Islet of Langerhans (tissue), 1 donor: ENCODE data around the gene ALKBH4.
"Not testable (repeated sequence)": the region's sequence is repeated elsewhere in the genome, so short reads cannot be mapped to it uniquely, and the experiment has no call there.

Source experiments
- FAIRE-seq: peaks from one replicate; lab custom pipeline; 2011; peaks lifted over from hg19 to GRCh38; lab: Jason Lieb, UNC

The ALKBH4 gene

GRCh38 chr7:102464577-102465280, at the start of gene ALKBH4, which contains the start of gene LRWD1:
TSS of gene ALKBH4 (minus strand) at chr7:102464863. CDS start at chr7:102464836, 27 bp downstream.
TSS of gene LRWD1 (plus strand) at chr7:102464984. CDS start at chr7:102465081, 97 bp downstream.
- no peak for FAIRE-seq

GRCh38 chr7:102512642-102513221, 48.1 kb upstream of the ALKBH4 start:
- FAIRE-seq, result not testable (repeated sequence)

- not testable (repeated sequence) for FAIRE-seq
Observed at GRCh38 chr7:102511860-102512522, 47.3 kb upstream of the ALKBH4 start.

- FAIRE-seq, result not testable (repeated sequence)
Observed at GRCh38 chr7:102510575-102510974, 45.9 kb upstream of the ALKBH4 start.

DNA sequence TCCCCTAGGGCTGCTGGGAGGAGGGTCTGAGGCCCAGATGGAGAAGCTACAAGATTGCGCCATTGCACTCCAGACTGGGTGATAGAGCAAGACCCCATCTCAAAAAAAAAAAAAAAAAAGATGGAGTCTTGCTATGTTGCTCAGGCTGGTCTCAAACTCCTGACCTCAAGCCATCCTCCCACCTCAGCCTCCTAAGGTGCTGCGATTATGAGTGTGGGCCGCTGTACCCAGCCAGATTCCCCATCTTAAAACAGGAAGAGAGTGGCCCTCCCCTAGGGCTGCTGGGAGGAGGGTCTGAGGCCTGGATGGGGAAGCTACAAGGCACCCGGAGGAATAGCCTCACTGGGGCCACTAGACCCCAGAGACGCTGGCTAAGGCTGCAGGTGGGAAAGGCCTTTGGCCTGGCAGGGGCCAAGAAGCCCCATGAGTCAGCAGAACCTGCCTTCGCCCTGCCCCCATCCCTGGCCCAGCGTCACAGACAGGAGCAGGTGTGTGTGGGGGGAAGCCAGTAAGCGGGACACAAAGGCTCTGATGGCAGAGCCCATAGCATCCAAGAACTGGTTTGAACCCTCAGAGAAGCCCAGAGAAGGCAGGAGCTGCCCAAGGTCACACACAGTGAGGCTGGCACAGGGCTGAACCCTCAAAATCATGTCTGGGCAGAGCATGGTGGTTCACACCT, 42.9 kb upstream of the ALKBH4 start:
- not testable (repeated sequence) for FAIRE-seq

- FAIRE-seq, result not testable (repeated sequence)
Observed at GRCh38 chr7:102505298-102506185, 40.9 kb upstream of the ALKBH4 start.

DNA sequence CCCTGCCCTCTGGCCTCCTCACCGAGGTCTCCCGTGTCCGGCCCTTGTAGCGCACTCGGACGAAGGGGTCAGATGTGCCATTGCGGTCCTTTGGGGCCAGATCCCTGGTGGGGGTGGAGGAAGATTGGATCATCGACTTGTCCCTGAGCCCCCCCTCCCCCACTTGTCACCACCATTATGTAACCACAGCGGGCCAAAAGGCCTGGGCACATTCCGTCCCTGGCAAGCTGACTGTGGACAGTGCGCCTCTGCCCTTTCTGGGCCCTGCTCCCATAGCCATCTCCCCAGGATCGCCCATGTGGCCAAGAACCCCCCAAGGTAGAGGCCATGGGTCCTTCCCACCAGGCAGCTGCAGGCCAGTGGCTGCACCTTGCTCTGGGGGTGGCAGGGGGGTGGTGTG, 38.5 kb upstream of the ALKBH4 start:
- not testable (repeated sequence) for FAIRE-seq

DNA sequence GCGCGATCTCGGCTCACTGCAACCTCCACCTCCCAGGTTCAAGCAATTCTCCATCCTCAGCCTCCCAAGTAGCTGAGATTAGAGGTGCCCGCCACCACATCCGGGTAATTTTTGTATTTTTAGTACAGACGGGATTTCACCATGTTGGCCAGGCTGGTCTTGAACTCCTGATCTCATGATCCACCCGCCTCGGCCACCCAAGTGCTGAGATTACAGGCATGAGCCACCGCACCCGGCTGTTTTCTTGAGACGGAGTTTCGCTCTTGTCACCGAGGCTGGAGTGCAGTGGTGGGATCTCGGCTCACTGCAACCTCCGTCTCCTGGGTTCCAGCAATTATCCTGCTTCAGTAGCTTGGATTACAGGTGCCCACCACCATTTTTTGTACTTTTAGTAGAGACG, 33.7 kb upstream of the ALKBH4 start:
- FAIRE-seq, result not testable (repeated sequence)

GRCh38 chr7:102497308-102497707, 32.6 kb upstream of the ALKBH4 start:
- FAIRE-seq, result not testable (repeated sequence)

DNA sequence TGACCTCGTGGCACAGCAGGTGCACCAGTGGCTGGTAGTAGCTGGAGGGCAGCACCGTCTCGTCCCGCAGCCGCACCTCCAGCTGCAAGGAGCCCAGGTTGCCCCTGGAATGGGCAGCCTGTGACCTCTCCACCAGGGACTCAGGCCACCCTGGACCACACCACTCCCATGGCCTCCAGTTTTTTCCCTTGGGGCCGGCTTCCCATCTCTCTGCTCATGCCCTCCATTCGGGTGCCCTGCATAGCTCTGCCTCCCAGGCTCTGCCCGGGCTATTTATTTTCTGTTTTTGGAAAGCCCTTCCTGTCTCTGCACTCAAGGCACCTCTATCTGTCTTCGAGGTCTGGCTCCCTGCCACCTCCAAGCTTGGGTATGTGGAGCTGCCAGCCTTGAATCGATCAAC, 32.2 kb upstream of the ALKBH4 start:
- FAIRE-seq, result not testable (repeated sequence)

GRCh38 chr7:102494473-102495149, 29.9 kb upstream of the ALKBH4 start:
- not testable (repeated sequence) for FAIRE-seq

DNA sequence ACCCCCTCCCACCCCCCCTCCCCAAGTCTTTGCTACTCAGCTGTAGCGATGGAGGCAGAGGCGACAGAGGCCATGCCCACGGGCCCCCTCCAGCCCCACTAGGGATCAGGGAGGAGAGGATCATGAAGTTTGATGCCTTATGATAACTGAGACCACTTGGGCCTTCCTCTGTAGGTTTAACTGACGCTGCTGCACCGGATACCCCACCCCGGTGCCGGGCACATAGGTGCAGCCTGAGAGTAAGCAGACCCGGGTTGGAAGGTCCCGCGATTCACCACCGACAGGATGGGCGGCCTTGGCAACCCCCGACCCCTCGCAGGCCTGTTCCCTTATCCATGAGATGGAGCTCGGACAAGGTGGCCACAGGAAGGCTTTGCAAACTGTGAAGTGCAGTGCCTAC, 29.4 kb upstream of the ALKBH4 start:
- not testable (repeated sequence) for FAIRE-seq

- not testable (repeated sequence) for FAIRE-seq
Observed at GRCh38 chr7:102493220-102493935, 28.7 kb upstream of the ALKBH4 start.

DNA sequence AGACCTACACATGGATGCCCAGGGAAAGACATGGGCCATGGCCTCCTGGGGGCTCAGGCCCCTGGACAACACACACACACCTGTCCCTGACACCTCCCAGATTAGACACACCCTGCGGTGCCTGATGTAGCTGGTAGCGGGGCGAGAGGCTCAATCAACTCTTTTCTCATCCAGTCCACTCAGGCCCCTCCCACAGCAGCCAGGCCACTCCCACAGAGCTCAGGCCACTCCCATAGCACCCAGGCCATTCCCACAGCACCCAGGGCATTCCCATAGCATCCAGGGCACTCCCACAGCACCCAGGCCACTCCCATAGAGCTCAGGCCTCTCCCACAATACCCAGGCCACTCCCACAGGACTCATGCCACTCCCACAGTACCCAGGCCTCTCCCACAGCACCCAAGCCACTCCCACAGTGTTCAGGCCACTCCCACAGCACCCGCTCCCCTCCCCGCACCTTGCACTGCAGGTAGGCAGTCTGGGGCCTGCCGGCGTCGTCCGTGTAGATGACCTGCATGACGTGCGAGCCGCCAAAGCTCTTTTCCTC, 25.9 kb upstream of the ALKBH4 start:
- FAIRE-seq, result not testable (repeated sequence)

DNA sequence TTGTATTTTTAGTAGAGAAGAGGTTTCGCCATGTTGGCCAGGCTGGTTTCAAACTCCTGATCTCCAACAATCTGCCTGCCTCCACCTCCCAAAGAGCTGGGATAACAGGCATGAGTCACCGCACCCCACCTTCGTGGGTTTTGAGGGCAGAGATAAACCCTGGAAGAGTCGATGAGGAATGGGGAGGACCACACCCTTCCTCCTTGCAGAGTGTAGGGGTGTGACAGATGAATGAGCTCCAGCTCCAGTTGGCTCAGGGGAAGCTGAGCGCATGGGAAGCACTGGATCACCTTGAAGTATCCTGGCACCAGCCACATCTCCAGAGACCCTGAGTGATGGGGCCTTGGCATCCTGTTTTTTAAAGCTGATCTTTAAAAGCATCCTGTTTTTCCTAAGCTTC, 19.7 kb upstream of the ALKBH4 start:
- not testable (repeated sequence) for FAIRE-seq

GRCh38 chr7:102481962-102482361, 17.3 kb upstream of the ALKBH4 start:
- not testable (repeated sequence) for FAIRE-seq

DNA sequence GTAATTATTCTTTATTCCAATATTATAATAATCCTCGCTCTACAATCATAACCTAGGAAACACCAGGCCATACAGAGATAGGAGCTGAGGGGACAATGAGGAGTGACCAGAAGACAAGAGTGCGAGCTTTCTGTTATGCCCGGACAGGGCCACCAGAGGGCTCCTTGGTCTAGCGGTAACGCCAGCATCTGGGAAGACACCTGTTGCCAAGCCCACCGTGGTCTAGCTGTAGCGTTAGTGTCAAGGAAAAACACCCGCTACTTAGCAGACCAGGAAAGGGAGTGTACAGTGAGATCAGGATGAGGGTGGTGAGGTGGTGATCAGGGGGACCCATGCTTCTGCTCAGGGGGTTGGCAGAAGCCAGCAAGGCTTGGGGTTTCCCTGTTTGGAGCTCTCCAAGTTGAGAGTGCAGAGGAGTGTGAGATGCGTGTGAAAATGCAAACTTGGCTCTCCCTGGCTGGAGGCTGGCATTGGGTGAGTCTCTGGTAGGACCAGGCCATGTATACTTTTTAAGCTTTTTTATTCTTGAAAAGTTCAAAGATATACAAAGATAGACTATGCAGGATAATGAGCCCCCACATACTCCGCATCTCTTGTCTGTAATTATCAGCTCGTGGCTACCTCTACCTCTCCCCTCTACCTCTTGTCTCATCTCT, 15.4 kb upstream of the ALKBH4 start:
- not testable (repeated sequence) for FAIRE-seq

DNA sequence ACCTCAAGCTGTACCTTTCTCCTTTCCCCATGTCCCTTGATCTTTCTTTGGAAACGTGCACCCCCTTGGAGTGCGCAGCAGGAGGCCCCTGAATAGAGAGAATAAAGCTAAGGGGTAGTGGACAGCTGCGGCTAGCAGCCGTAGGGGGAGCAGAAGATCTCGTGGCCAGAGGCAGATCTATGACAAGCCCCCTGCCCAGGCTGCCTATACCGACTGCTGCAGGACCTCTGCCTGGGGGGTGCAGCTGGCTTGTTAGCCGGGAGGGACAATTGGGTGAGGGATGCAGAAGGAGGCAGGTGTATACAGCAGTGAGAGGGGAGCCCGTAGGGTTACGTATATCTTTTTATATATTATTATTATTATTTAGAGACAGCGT, 14.5 kb upstream of the ALKBH4 start:
- not testable (repeated sequence) for FAIRE-seq
